T follicular helper cell (primary cell): ENCODE results near the gene HOXA5.

Experiments used
- DNase-seq: peaks from one replicate; pipeline ENCODE4 v3.0.0-alpha.2; 2020; ENCODE audit warnings: low read depth

The HOXA5 gene

DNA sequence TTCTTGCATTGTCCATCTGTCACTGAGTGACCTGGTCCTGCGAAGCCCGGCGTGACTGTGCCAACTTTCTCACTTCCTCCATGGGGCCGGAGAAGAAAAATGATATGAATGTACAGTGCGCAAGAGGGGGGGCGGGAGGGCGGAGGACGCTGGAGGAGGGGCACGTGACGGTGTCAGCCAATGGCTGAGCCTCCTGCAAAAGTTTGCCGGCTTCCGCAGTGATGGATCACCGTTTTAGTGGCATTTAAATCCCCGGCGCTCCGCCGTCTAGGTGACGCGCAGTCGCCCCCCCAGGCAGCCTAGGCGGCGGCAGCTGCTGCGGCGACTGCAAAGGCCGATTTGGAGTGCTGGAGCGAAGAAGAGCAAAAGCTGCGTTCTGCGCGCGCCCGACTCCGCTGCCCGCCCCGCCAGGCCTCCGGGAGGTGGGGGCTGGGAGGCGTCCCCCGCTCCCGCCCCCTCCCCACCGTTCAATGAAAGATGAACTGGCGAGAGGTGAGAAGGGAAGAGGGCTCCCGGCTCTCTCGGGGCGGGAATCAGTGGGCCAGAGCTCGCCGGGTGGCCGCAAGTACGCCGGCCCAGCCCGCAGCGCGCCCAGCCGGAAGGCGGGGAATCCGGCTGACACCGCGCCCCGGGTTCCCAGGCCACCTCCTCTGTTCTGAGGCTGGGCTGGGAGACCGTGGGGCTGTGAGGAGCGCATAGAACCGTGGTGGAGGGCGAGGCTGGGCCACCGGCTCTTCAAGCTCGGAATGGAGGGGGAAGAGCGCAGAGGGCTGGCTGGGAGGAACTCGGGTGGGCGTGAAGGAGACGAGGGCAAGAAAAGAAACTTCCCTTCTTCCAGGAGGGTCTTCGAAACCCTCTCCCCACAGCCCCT lies 47.3 kb downstream of the HOXA5 start, which contains the start of gene HOXA1:
Gene HOXA1 (minus strand): TSS at position 104 of the 871 bp plus-strand sequence. CDS start 88 bp downstream, at position 16.
- DNase-seq, result peak; percentile 69

DNA sequence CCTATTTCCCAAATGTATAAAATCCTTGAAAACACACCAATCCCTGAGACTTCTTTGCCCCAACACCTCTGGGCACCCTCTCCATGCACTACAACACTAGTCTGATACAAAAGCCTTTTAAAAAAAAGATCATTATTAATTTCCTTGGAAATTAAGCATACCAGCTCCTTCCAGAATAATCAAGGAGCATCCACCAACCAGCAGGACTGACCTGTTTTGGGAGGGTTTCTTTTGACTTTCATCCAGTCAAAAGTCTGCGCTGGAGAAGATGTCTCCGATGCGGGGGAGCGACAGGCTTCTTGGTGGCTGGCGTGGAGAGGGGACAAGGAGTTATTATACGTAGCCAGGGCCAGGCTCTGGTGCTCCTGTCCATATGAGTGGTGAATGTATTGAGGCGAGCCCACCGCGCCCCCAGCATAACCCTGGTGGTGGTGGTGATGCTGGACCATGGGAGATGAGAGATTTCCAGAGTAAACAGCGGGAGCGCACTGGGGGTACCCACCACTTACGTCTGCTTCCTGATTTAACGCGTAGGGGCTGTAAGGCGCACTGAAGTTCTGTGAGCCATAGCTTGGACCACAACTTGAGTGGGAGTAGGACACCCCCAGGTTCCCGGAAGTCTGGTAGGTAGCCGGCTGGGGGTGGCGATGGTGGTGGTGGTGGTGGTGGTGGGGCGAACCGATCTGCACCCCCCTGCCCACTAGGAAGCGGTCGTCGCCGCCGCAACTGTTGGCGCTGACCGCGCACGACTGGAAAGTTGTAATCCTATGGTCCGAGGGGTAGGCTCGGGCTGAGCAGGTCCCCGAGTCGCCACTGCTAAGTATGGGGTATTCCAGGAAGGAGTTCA lies 48.2 kb downstream of the HOXA5 start:
- no peak for DNase-seq

DNA sequence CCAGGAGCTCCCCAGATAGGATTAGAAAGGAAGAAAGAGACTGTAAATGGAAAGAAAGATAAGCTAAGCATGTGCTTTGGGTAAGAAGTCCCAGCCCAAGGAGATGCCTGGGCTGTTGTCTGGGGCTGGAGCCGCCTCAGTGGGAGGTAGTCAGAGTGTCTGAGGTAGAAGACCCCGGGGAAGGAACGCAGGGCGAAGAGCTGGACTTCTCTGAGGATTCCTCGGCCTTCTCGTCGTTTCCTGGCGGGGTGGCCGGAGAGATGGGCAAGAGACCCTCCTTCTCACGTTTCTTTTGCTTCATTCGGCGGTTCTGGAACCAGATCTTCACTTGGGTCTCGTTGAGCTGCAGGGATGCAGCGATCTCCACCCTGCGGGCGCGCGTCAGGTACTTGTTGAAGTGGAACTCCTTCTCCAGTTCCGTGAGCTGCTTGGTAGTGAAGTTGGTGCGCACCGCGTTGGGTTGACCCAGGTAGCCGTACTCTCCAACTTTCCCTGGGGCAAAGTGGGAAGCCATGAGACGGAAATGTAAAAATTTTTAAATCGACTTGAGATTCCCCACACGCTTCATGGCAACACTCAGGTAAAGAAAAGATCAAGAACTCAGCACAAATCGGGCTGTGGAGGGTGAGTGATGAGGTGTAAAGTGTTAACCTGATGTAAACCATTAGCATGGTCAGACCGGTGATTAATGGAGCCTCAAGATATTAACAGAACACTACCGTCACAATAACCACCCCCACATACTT lies 49.0 kb downstream of the HOXA5 start:
- DNase-seq, result no peak

DNA sequence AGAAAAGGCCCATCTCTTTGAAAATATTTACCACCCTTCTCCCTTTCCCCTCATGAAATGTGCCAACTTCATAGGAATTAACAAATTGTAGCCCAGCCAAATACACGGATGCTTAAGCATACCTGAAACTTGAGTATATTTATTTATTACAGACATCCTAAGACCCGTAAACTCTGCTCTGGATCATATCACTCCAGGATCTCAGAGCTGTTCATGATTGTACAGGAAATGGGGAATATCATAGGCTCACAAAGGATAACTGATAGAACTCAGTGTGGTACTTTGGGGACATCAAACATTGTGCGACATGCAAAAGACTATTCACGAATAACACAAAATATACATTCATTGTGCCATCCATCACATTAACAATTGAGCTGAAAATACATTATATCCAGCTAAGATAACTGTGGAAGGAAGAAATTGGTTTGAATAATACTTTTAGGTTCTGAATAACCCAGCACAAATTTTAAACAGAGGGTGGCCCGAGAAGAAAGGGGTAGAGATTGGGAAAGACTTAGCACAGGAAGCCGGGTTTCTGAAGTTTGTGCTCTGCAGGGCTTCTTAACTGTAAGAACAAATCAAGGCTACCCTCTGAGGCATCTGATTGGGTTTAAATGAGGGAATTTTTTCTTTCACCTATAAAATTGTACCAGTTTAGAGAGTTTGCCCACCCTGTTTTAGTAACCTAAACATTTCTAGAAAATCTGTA lies 50.1 kb downstream of the HOXA5 start:
- no peak for DNase-seq

DNA sequence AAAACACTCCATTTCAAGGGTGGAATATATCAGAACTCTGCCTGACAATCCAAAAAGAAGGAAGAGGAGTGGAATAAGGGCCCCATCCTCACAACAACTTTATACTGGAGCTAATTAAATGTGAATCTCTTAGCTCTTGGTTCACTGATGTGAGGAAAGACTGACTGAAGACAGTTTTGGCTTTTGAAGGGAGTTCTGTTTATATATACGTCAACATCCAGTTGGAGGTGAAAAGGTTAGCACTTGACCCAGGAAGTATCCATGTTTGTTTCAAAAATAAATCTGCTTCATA lies 50.7 kb downstream of the HOXA5 start:
- no peak for DNase-seq

DNA sequence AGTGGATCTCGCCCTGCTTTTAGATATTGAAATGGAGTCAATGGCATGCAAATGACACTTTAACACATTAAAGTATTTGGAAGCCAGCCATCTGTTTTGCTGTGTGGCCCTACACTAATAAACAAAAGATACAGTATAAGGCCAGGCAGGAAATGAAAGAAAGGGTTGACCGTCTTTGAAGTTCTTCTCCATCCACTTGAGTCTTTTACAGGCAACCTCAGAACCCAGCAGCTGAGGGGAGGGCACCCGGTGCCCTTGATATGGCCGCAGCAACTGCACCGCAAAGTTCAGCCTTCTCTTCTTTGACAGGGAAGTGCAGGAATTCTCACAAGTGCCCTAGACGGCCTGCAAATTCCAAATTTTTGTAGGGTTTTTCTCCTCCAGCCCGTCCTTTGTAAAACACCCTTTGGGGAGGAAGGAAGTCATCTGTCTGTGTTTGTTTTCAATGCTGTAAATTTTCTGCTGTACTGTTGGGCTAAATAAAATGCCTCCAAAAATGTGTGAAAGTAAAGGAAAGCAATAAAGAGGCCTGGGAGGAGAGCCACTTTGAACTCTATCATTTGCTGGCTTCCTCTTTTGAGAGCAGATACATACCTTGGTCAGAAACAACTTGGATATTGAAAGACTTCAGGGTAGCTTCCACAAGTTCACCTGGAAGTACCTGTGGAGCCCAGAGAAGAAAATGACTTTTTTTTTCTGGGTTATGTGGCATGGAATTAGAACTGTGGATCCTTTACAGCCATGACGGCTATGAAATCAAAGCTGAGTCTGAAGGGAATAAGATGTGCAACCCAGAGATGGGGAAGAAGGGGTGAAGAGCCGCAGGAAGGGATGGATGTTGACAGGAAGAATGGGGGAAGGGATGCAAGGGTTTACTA lies 51.3 kb downstream of the HOXA5 start:
- no peak for DNase-seq

DNA sequence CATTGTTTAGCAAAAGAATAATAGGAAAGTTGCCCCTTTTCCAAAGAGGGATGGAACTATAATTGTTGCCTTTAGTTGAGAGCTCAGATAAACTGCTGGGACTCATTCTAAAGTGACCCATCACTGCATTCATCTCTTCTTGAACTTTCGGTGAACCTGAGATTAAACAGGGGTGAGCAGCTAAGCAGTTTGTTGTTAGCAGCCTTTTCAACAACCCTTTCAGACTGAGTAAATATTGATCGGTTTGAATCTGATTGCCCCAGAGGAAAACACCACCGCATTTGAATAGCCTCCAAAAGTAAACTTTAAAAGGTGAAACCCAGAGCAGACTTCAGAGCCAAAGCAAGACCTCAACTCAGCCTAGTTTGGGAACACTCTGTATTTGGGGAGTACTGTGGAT lies 52.4 kb downstream of the HOXA5 start:
- no peak for DNase-seq
